Measurements from ENCODE around the gene ZNF385B. TPM values are rescaled to one million over a fixed set of nuclear protein-coding genes. Genes with fewer than 3 reads are reported as not detected.

ZNF385B gene
- not detected in 2 replicates for total RNA-seq

DNA sequence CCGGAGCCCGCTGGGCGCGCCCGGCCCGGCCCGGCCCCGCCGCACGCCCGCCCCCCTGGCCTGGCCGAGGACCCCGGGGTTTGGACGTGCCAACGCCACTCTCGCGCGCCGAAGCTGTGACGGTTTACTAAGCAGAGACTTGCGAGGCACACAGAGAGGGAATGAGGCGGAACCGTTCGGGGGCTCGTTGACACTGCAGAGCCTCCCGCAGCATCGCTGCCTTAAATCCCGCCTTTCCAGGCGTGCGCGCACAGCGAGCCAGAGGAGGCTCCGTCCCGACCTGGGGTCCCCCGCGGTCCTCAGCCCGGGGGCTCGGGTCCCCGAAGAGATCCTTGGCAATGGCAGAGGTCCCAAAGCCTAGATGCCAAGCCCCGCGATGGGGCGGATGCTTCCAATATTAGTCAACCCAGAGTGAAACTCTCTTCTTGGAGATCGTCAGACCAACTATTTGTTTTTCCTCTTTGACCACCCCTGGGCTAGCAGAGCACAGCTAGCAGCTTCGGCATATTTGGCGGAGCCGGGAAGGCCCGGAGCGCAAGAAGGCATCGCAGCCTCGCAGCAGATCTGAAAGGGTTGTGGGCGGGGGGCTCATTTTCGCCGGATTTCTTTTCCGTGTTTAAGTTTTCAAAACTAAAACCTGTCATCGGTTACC lies at the start of gene ZNF385B:
Gene ZNF385B, minus strand, starts transcription at position 197 of the 652 bp plus-strand sequence.

Other genes starting within 250 kb of the ZNF385B start
- 28.5 and 33.6 TPM in 2 replicates for gene CWC22, start 145.7 kb upstream of the ZNF385B start, total RNA-seq